K562 (cell line): Measurements from ENCODE around the gene PRPF8. TPM values are rescaled to one million over a fixed set of nuclear protein-coding genes. Genes with fewer than 3 reads are reported as not detected.
"Not testable (repeated sequence)": the region's sequence is repeated elsewhere in the genome, so short reads cannot be mapped to it uniquely, and the experiment has no call there.

Experiments used
- ATAC-seq: fragments of 200-7000 bp; cut with Tn5 transposase; 3 replicates; pipeline ENCODE4 v1.9.1; 2020; ENCODE audit warnings: moderate library complexity
- BruUV-seq: library from RNA; stranded (reverse); fragments of 400-500 nt; replicated peaks from 2 replicates; lab custom pipeline; 2021; lab: Mats Ljungman, UMichigan
- CTCF ChIA-PET: fragments of 300-600 bp; formaldehyde crosslinking; extraction: SDS; loops from one replicate; lab custom pipeline; 2021; ENCODE audit warnings: low intra/inter-chr PET ratio; lab: Yijun Ruan, JAX
- POLR2A ChIA-PET: fragments of 300-600, 350-650 bp; sonication (Branson Sonifier 250); formaldehyde crosslinking; extraction: SDS; loops from one replicate; lab custom pipeline; 2021; ENCODE audit warnings: antibody characterized with exemption, inconsistent platforms; lab: Yijun Ruan, JAX
- DNase-seq, 4 experiments: peaks; one replicate each; pipeline versions ENCODE4 v3.0.0 to v3.0.0-alpha.2; 2011 to 2018; ENCODE audit warnings: low spot score in 3 of 4, mixed read lengths in 3 of 4; ENCODE audit errors: extremely low read depth in 1 of 4
- FAIRE-seq: peaks from 2 replicates; lab custom pipeline; 2011; peaks lifted over from hg19 to GRCh38; lab: Jason Lieb, UNC
- H2AFZ ChIP-seq: 2 replicates; pipeline ENCODE4 v1.6.0; 2011; ENCODE audit warnings: low read depth, low read length, control low read depth, inconsistent platforms
- H3K27ac ChIP-seq: fragments of 200-600 bp; 3 replicates; pipeline ENCODE4 v1.8.0; 2011; ENCODE audit warnings: low read depth, mild to moderate bottlenecking, control low read depth, inconsistent platforms, low read length, moderate library complexity, mixed read lengths; ENCODE audit errors: extremely low read depth
- H3K27me3 ChIP-seq, 2 experiments: fragments of 300-600 bp in 1 of 2; 2 replicates in 1 of 2; 3 replicates in 1 of 2; pipeline versions ENCODE4 v1.6.0 to v1.8.0; 2011; ENCODE audit warnings: inconsistent platforms in 2 of 2, low read length in 2 of 2, mild to moderate bottlenecking in 1 of 2, mixed read lengths in 1 of 2, moderate library complexity in 1 of 2; ENCODE audit not compliant: control insufficient read depth in 2 of 2, insufficient read depth in 2 of 2
- H3K36me3 ChIP-seq: fragments of 300-600 bp; 3 replicates; pipeline ENCODE4 v1.8.0; 2011; ENCODE audit warnings: mild to moderate bottlenecking, low read length, inconsistent platforms; ENCODE audit not compliant: control insufficient read depth, insufficient read depth
- H3K4me1 ChIP-seq, 2 experiments: fragments of 200-600 bp in 1 of 2; replicated peaks in 1 of 2; 2 replicates in 1 of 2; 3 replicates in 1 of 2; pipeline versions ENCODE4 v1.5.1 to v1.8.0; 2011; ENCODE audit warnings: inconsistent platforms in 2 of 2, low read length in 2 of 2, mild to moderate bottlenecking in 1 of 2, mixed read lengths in 1 of 2, moderate library complexity in 1 of 2; ENCODE audit not compliant: control insufficient read depth in 2 of 2, insufficient read depth in 2 of 2
- H3K4me2 ChIP-seq: 2 replicates; pipeline ENCODE4 v1.6.1; 2011; ENCODE audit warnings: low read length, control low read depth, inconsistent platforms, mixed read lengths; ENCODE audit not compliant: insufficient read depth
- H3K4me3 ChIP-seq: fragments of 200-600 bp; sonication (generic), shearing (Covaris generic); 2 replicates; pipeline ENCODE4 v1.5.1; 2016; ENCODE audit warnings: control low read depth, inconsistent platforms
- H3K79me2 ChIP-seq: fragments of 200-600 bp; 3 replicates; pipeline ENCODE4 v1.8.0; 2011; ENCODE audit warnings: low read length, inconsistent platforms; ENCODE audit not compliant: control insufficient read depth, insufficient read depth
- H3K9ac ChIP-seq, 2 experiments: 2 replicates each; pipeline versions ENCODE4 v1.6.0 to v1.6.1; 2011; ENCODE audit warnings: low read depth in 2 of 2, low read length in 2 of 2, control low read depth in 1 of 2, inconsistent platforms in 1 of 2, mild to moderate bottlenecking in 1 of 2, mixed read lengths in 1 of 2; ENCODE audit not compliant: insufficient read depth in 1 of 2
- H3K9me1 ChIP-seq: one replicate; pipeline ENCODE4 v1.6.0; 2011; ENCODE audit warnings: inconsistent platforms, mild to moderate bottlenecking, low read length, moderate library complexity; ENCODE audit not compliant: control insufficient read depth, insufficient read depth
- H3K9me3 ChIP-seq: replicated peaks from 2 replicates; pipeline ENCODE4 v1.5.1; 2011; ENCODE audit warnings: low read depth, low read length, inconsistent platforms; ENCODE audit not compliant: control insufficient read depth, insufficient read depth
- H4K20me1 ChIP-seq: replicated peaks from 2 replicates; pipeline ENCODE4 v1.6.1; 2011; ENCODE audit warnings: low read length, inconsistent platforms, mixed read lengths; ENCODE audit not compliant: control insufficient read depth, insufficient read depth
- MXI1 ChIP-seq: IDR thresholded peaks from 2 replicates; pipeline ENCODE4 v1.6.1; 2011; ENCODE audit warnings: low read depth, mild to moderate bottlenecking, improper control_type of control experiment, low read length
- U2AF1 ChIP-seq: fragments of 200-400 bp; formaldehyde crosslinking; optimal IDR thresholded peaks from 2 replicates; pipeline ENCODE3; 2017; ENCODE audit warnings: mild to moderate bottlenecking, low read depth, low read length, moderate library complexity
- ZKSCAN8 ChIP-seq: fragments of 200-800 bp; sonication (Bioruptor generic); IDR thresholded peaks from 2 replicates; pipeline ENCODE4 v1.6.1; 2016; ENCODE audit warnings: missing genetic modification characterization, missing compliant biosample characterization
- ZNF121 ChIP-seq: sonication (generic); formaldehyde crosslinking; conservative IDR thresholded peaks from 2 replicates; pipeline ENCODE4 v1.8.0; 2022; ENCODE audit warnings: missing genetic modification reagents
- WGBS: fragments of 100-300 bp; shearing (Covaris generic); methylation state at CpG from one replicate; pipeline ENCODE4 v1.1.6; 2016; ENCODE audit warnings: low coverage, mixed read lengths; ENCODE audit not compliant: insufficient coverage; ENCODE audit errors: missing lambda C conversion rate; 5-methylcytosine and 5-hydroxymethylcytosine counted together
- in situ Hi-C: fragments of 300-500 bp; cut with MboI; formaldehyde crosslinking; loops from 4 replicates; pipeline ENCODE4 v1.15.0; 2018; ENCODE audit warnings: inconsistent platforms, mixed read lengths
- intact Hi-C: fragments of 100-400 bp; cut with micrococcal nuclease; formaldehyde crosslinking; loops from 2 replicates; pipeline ENCODE4 v1.14.2; 2022
- polyA plus RNA-seq, 8 experiments: library from polyadenylated mRNA; depleted of rRNA in 4 of 8; stranded (reverse) in 5 of 8; unstranded in 3 of 8; fragments of >200 nt; fragmentation: Nextera tagmentation in 2 of 8; fragmentation: Illumina TruSeq in 1 of 8; extraction: Ambion mirVana in 2 of 8; extraction: Trizol in 1 of 8; gene quantifications; 2 replicates each; pipeline versions ENCODE4 v1.2.1 to v1.2.3, GENCODE V29; 2011 to 2014; ENCODE audit warnings: inconsistent platforms in 1 of 8, missing spikeins in 1 of 8
- total RNA-seq, 7 experiments: library from RNA; depleted of rRNA in 6 of 7; stranded (reverse); fragments of >200 nt in 6 of 7; fragmentation: Illumina TruSeq in 2 of 7; extraction: Trizol in 2 of 7; gene quantifications; 2 replicates each; pipeline versions ENCODE4 v1.2.1 to v1.2.3, GENCODE V29; 2011 to 2021; ENCODE audit warnings: low replicate concordance in 1 of 7
- TF ChIP-seq, protein P1 (sequence below): fragments of 250-450 bp; sonication (Bioruptor Pico); IDR thresholded peaks from 2 replicates; pipeline ENCODE4 v1.5.0; 2020; ENCODE audit warnings: mild to moderate bottlenecking, borderline replicate concordance
- TF ChIP-seq, protein P2 (sequence below): fragments of 450-650 bp; IDR thresholded peaks from 2 replicates; pipeline ENCODE4 v1.6.1; 2016; ENCODE audit warnings: borderline replicate concordance
- TF ChIP-seq, protein P3 (sequence below), 2 experiments: fragments of 450-650 bp in 1 of 2; sonication (generic) in 1 of 2; formaldehyde crosslinking in 1 of 2; IDR thresholded peaks in 1 of 2; conservative IDR thresholded peaks in 1 of 2; 2 replicates each; pipeline versions ENCODE4 v1.6.1 to v1.8.1; 2016 to 2023; ENCODE audit warnings: mild to moderate bottlenecking in 2 of 2, moderate library complexity in 2 of 2, inconsistent platforms in 1 of 2, missing genetic modification reagents in 1 of 2

The PRPF8 gene
- total and polyA plus RNA-seq, 9 of the 15 experiments (the other 6 are each of a cell fraction or from before 2014, with no cell fraction given), result 64.3 to 294 (median 85.9) TPM

- TF ChIP-seq, protein P1, sequence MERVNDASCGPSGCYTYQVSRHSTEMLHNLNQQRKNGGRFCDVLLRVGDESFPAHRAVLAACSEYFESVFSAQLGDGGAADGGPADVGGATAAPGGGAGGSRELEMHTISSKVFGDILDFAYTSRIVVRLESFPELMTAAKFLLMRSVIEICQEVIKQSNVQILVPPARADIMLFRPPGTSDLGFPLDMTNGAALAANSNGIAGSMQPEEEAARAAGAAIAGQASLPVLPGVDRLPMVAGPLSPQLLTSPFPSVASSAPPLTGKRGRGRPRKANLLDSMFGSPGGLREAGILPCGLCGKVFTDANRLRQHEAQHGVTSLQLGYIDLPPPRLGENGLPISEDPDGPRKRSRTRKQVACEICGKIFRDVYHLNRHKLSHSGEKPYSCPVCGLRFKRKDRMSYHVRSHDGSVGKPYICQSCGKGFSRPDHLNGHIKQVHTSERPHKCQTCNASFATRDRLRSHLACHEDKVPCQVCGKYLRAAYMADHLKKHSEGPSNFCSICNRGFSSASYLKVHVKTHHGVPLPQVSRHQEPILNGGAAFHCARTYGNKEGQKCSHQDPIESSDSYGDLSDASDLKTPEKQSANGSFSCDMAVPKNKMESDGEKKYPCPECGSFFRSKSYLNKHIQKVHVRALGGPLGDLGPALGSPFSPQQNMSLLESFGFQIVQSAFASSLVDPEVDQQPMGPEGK (CRISPR knock-in tag), result no peak
- TF ChIP-seq ZKSCAN8 (CRISPR knock-in tag), result no peak
- no peak for TF ChIP-seq MXI1
- TF ChIP-seq, protein P2, sequence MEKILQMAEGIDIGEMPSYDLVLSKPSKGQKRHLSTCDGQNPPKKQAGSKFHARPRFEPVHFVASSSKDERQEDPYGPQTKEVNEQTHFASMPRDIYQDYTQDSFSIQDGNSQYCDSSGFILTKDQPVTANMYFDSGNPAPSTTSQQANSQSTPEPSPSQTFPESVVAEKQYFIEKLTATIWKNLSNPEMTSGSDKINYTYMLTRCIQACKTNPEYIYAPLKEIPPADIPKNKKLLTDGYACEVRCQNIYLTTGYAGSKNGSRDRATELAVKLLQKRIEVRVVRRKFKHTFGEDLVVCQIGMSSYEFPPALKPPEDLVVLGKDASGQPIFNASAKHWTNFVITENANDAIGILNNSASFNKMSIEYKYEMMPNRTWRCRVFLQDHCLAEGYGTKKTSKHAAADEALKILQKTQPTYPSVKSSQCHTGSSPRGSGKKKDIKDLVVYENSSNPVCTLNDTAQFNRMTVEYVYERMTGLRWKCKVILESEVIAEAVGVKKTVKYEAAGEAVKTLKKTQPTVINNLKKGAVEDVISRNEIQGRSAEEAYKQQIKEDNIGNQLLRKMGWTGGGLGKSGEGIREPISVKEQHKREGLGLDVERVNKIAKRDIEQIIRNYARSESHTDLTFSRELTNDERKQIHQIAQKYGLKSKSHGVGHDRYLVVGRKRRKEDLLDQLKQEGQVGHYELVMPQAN, result no peak
- no peak for TF ChIP-seq U2AF1
- TF ChIP-seq, all 486 proteins: peak for 2
Measured at GRCh38 chr17:1653735-1654134, 30.9 kb downstream of the PRPF8 start (continued).

GRCh38 chr17:1652794-1653193 lies 31.9 kb downstream of the PRPF8 start:
- peaks cover 74% of the 10 kb centered on the region for H3K36me3 ChIP-seq
- H3K27me3 ChIP-seq, H3K9me1 ChIP-seq, H3K79me2 ChIP-seq, DNase-seq, H3K9me3 ChIP-seq, intact Hi-C loops, H3K4me3 ChIP-seq, H3K4me2 ChIP-seq, FAIRE-seq, H3K9ac ChIP-seq, in situ Hi-C loops, CTCF ChIA-PET, H2AFZ ChIP-seq, H4K20me1 ChIP-seq, H3K27ac ChIP-seq, ATAC-seq: not testable (repeated sequence)
- POLR2A ChIA-PET, result interaction anchor here (0.5 to 3.5 kb wide), 7 partner anchors 8 to 747 kb away, joined by 3 to 20 read pairs (median 5); no protein-coding TSS in a partner anchor
- peaks cover 21 to 34% of the 10 kb centered on the region in 2 experiments for H3K4me1 ChIP-seq
- peak; percentile 65 for TF ChIP-seq ZNF121 (CRISPR knock-in tag)
- TF ChIP-seq, protein P3, sequence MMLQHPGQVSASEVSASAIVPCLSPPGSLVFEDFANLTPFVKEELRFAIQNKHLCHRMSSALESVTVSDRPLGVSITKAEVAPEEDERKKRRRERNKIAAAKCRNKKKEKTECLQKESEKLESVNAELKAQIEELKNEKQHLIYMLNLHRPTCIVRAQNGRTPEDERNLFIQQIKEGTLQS (IDR thresholded peaks at IDR 0.05), result 0 out of 2 replicates have a peak, but pooled peaks have one; percentile 32
- TF ChIP-seq, protein P3 (CRISPR knock-in tag; conservative IDR thresholded peaks at IDR 0.05), result not testable (repeated sequence)
- TF ChIP-seq, all 486 proteins: peak for 2; not testable (repeated sequence) for 484
- WGBS, result 90% methylated on average over 6 of the region's 7 CpGs
- not testable (repeated sequence) for BruUV-seq
